PFSK-1 (cell line): Measurements from ENCODE around the gene RAP1A.

Experiments used
- POLR2AphosphoS5 ChIP-seq: IDR thresholded peaks from 2 replicates; pipeline ENCODE4 v1.6.1; 2012; ENCODE audit warnings: low read depth, mild to moderate bottlenecking, control low read depth, low read length, moderate library complexity
- SIN3A ChIP-seq: IDR thresholded peaks from 2 replicates; pipeline ENCODE4 v1.6.1; 2012; ENCODE audit warnings: mild to moderate bottlenecking, low read length, moderate library complexity, borderline replicate concordance; ENCODE audit not compliant: insufficient read depth
- TF ChIP-seq, protein P1 (sequence below), 2 experiments: IDR thresholded peaks; 2 replicates each; pipeline versions ENCODE4 v1.6.1 to v1.8.0; 2011 to 2012; ENCODE audit warnings: low read depth in 2 of 2, low read length in 2 of 2, control low read depth in 1 of 2, inconsistent platforms in 1 of 2, mild to moderate bottlenecking in 1 of 2, moderate library complexity in 1 of 2; ENCODE audit not compliant: insufficient read depth in 1 of 2

DNA sequence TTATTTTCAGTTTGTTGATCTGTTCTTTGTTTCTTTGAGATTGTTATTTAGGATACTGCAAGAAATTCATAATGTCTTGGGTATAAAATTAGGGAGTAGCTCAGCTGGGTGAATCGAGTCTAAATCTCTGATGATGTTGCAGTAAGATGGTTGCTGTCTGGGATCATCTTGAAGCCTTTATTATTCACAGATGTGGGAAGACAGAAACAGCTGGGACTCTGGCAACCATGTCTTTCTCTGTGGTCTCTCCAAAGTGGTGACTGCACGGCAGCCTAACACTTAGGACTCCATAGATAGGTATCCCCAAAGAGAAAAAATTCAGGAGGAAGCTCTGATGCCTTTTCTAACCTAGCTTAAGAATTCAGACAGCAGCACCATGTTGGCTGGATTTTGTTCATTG is 52.7 kb downstream of the RAP1A start:
- TF ChIP-seq, protein P1, sequence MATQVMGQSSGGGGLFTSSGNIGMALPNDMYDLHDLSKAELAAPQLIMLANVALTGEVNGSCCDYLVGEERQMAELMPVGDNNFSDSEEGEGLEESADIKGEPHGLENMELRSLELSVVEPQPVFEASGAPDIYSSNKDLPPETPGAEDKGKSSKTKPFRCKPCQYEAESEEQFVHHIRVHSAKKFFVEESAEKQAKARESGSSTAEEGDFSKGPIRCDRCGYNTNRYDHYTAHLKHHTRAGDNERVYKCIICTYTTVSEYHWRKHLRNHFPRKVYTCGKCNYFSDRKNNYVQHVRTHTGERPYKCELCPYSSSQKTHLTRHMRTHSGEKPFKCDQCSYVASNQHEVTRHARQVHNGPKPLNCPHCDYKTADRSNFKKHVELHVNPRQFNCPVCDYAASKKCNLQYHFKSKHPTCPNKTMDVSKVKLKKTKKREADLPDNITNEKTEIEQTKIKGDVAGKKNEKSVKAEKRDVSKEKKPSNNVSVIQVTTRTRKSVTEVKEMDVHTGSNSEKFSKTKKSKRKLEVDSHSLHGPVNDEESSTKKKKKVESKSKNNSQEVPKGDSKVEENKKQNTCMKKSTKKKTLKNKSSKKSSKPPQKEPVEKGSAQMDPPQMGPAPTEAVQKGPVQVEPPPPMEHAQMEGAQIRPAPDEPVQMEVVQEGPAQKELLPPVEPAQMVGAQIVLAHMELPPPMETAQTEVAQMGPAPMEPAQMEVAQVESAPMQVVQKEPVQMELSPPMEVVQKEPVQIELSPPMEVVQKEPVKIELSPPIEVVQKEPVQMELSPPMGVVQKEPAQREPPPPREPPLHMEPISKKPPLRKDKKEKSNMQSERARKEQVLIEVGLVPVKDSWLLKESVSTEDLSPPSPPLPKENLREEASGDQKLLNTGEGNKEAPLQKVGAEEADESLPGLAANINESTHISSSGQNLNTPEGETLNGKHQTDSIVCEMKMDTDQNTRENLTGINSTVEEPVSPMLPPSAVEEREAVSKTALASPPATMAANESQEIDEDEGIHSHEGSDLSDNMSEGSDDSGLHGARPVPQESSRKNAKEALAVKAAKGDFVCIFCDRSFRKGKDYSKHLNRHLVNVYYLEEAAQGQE (IDR thresholded peaks at IDR 0.05; ENCODE audit: insufficient read depth in 1 of 2, low read depth in 2 of 2, low read length in 2 of 2), result no peak
- TF ChIP-seq POLR2AphosphoS5 (no peak), SIN3A (no peak)
